ENCODE results near the gene EHMT1. TPM values are rescaled to one million over a fixed set of nuclear protein-coding genes. Genes with fewer than 3 reads are reported as not detected.
"Not testable (repeated sequence)": the region's sequence is repeated elsewhere in the genome, so short reads cannot be mapped to it uniquely, and the experiment has no call there.

Gene EHMT1
- total RNA-seq, 2 experiments from 2014 or later, result 80.6 to 87.8 TPM

DNA sequence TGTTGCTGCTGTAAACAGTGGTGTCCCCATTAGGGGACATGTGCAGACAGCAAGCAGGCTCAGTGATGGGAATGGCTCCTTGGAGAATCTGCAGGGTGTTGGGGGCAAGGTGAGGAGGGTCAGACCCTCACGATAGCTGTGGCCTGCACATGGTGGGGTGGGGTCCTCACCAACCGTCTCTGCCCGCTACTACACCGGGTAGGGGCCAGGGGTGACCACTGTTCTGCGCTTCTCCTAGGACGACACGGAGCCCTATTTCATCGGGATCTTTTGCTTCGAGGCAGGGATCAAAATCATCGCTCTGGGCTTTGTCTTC lies 263.7 kb downstream of the EHMT1 start:
- peaks cover 6 to 14% of the 10 kb centered on the region in 2 experiments for H3K27me3 ChIP-seq (ENCODE audit: control insufficient read depth in 1 of 2, insufficient read depth in 2 of 2, low read length in 2 of 2)
- ChIA-PET CTCF (no interaction called here), POLR2A (no interaction called here)
- Mint-ChIP-seq H3K36me3 (ENCODE audit: low read depth) (no peaks in the 10 kb centered on the region), H3K4me3 (no peak overlapping the region), H3K27me3 (peaks cover 23% of the 10 kb centered on the region), H3K9me3 (no peaks in the 10 kb centered on the region), H3K4me1 (ENCODE audit: low read depth) (no peaks in the 10 kb centered on the region), H3K27ac (no peak overlapping the region)
- intact Hi-C loops (cut with DNase I, micrococcal nuclease), result no loop called here
- H3K9me3 ChIP-seq (ENCODE audit: control insufficient read depth in 1 of 2, insufficient read depth in 1 of 2, low read length in 2 of 2), result peaks cover 0 to 12% of the 10 kb centered on the region in 2 experiments
- H3K4me1 ChIP-seq (ENCODE audit: insufficient read depth, low read length), result no peaks in the 10 kb centered on the region
- TF ChIP-seq, protein P1, sequence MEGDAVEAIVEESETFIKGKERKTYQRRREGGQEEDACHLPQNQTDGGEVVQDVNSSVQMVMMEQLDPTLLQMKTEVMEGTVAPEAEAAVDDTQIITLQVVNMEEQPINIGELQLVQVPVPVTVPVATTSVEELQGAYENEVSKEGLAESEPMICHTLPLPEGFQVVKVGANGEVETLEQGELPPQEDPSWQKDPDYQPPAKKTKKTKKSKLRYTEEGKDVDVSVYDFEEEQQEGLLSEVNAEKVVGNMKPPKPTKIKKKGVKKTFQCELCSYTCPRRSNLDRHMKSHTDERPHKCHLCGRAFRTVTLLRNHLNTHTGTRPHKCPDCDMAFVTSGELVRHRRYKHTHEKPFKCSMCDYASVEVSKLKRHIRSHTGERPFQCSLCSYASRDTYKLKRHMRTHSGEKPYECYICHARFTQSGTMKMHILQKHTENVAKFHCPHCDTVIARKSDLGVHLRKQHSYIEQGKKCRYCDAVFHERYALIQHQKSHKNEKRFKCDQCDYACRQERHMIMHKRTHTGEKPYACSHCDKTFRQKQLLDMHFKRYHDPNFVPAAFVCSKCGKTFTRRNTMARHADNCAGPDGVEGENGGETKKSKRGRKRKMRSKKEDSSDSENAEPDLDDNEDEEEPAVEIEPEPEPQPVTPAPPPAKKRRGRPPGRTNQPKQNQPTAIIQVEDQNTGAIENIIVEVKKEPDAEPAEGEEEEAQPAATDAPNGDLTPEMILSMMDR (IDR thresholded peaks at IDR 0.05), result no peak
- no peaks in the 10 kb centered on the region for H3K36me3 ChIP-seq (ENCODE audit: insufficient read depth, low read length)
- DNase-seq, result no peak
- H3K4me3 ChIP-seq (ENCODE audit: low read length), result no peak overlapping the region
- ATAC-seq (ENCODE audit: poor library complexity), result no peak
- H3K27ac ChIP-seq (ENCODE audit: low read depth in 1 of 2, low read length in 2 of 2), result no peak overlapping the region

DNA sequence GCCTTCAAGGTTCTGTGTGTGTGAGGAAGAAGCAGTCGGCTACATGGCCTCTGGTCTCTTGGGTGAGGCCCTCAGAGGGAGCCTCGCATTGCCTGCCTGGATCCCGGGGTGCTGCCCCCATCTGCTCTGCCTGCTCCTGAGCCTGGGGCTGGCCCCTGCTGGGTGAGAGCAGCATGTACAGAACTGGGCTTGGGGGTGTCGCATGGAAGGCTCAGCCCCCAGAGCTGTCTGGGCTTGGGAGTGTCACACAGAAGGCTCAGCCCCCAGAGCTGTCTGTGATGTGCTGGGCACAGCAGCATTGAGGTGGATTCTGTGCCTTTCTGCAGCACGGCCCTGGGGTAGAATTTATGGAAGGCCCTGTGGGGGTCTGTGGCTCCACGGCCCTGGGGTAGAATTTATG lies 265.2 kb downstream of the EHMT1 start:
- H3K27ac ChIP-seq (ENCODE audit: low read depth in 1 of 2, low read length in 2 of 2); H3K9me3 Mint-ChIP-seq; H3K36me3 ChIP-seq (ENCODE audit: insufficient read depth, low read length); DNase-seq; H3K4me1 Mint-ChIP-seq (ENCODE audit: low read depth); intact Hi-C loops (cut with DNase I, micrococcal nuclease); H3K4me1 ChIP-seq (ENCODE audit: insufficient read depth, low read length); H3K36me3 Mint-ChIP-seq (ENCODE audit: low read depth); H3K9me3 ChIP-seq (ENCODE audit: control insufficient read depth in 1 of 2, insufficient read depth in 1 of 2, low read length in 2 of 2); H3K4me3 ChIP-seq (ENCODE audit: low read length); POLR2A ChIA-PET; CTCF ChIA-PET; H3K4me3 Mint-ChIP-seq; H3K27ac Mint-ChIP-seq; ATAC-seq (ENCODE audit: poor library complexity): not testable (repeated sequence)
- peaks cover 21% of the 10 kb centered on the region for H3K27me3 Mint-ChIP-seq
- H3K27me3 ChIP-seq (ENCODE audit: control insufficient read depth in 1 of 2, insufficient read depth in 2 of 2, low read length in 2 of 2), result peaks cover 4 to 11% of the 10 kb centered on the region in 2 experiments

DNA sequence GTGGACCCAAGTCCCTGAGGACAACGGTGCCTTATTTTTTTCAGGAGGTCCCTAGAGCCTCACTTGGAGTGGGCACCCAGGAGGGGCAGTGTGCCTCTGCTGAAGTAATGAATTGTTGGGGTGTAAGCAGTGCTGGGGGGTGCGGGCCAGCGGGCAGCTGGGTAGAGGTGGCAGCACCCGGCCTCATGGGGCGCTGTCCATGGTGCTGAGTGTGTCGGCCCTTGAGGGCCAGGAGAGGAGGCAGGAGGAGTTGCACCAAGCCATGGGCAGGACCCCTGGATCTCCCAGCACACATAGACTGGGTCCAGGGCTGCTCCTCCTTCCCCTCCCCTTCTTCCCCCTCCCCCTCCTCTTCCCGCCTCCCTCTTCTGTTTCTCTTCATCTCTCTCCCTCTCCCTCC lies 265.7 kb downstream of the EHMT1 start:
- H3K4me3 Mint-ChIP-seq; intact Hi-C loops (cut with DNase I, micrococcal nuclease); H3K27me3 ChIP-seq (ENCODE audit: control insufficient read depth in 1 of 2, insufficient read depth in 2 of 2, low read length in 2 of 2); ATAC-seq (ENCODE audit: poor library complexity); CTCF ChIA-PET; H3K9me3 Mint-ChIP-seq; H3K36me3 ChIP-seq (ENCODE audit: insufficient read depth, low read length); H3K9me3 ChIP-seq (ENCODE audit: control insufficient read depth in 1 of 2, insufficient read depth in 1 of 2, low read length in 2 of 2); POLR2A ChIA-PET; H3K36me3 Mint-ChIP-seq (ENCODE audit: low read depth); H3K27ac ChIP-seq (ENCODE audit: low read depth in 1 of 2, low read length in 2 of 2); H3K27ac Mint-ChIP-seq; H3K4me3 ChIP-seq (ENCODE audit: low read length); H3K4me1 ChIP-seq (ENCODE audit: insufficient read depth, low read length); H3K4me1 Mint-ChIP-seq (ENCODE audit: low read depth): not testable (repeated sequence)
- peak in 4 of 14 experiments; percentile 7 to 15 (median 8) for DNase-seq
- peaks cover 16% of the 10 kb centered on the region for H3K27me3 Mint-ChIP-seq

DNA sequence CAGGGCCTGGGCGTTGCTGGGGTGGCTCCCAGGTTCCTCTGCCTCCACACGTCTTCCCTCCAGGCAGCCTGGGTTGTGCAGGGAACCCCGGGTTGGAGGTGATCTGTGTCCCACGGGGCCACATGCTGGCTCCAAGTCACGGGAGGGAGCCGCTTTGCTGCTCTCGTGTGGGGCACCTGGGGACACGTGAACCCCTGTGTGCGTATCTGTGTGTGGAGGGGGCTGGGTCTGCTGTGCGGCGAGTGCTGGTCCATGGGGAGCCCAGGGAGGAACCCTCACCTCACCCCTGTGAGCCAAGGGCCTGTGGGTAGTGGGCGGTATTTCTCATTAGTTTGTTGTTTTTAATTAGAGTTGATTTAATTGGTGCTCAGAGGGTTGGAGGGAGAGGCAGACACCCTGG lies 266.3 kb downstream of the EHMT1 start:
- H3K27ac Mint-ChIP-seq; H3K4me3 Mint-ChIP-seq; CTCF ChIA-PET; H3K4me1 ChIP-seq (ENCODE audit: insufficient read depth, low read length); ATAC-seq (ENCODE audit: poor library complexity); H3K36me3 ChIP-seq (ENCODE audit: insufficient read depth, low read length); H3K9me3 Mint-ChIP-seq; H3K9me3 ChIP-seq (ENCODE audit: control insufficient read depth in 1 of 2, insufficient read depth in 1 of 2, low read length in 2 of 2); H3K27me3 ChIP-seq (ENCODE audit: control insufficient read depth in 1 of 2, insufficient read depth in 2 of 2, low read length in 2 of 2); H3K4me1 Mint-ChIP-seq (ENCODE audit: low read depth); H3K27ac ChIP-seq (ENCODE audit: low read depth in 1 of 2, low read length in 2 of 2); DNase-seq; intact Hi-C loops (cut with DNase I, micrococcal nuclease); H3K36me3 Mint-ChIP-seq (ENCODE audit: low read depth); POLR2A ChIA-PET; H3K4me3 ChIP-seq (ENCODE audit: low read length): not testable (repeated sequence)
- H3K27me3 Mint-ChIP-seq, result peaks cover 12% of the 10 kb centered on the region

Small RNAs within 50 kb of the gene (microRNA-seq; reads per million reads assigned to microRNA genes)
- gene MIR602 (ENCODE audit: borderline microRNAs expressed, borderline replicate concordance), result not detected

Other genes with a start within 250 kb of the EHMT1 start
- gene EXD3, start 195.8 kb upstream of the EHMT1 start, total RNA-seq, result 10 to 100 TPM; 14.9 to 16.9 TPM
- gene NOXA1, start 195.6 kb upstream of the EHMT1 start, total RNA-seq, result 1 to 10 TPM; 6.7 to 7.7 TPM
- not detected for gene ENTPD8, start 177.6 kb upstream of the EHMT1 start, total RNA-seq
- 100 to 1,000 TPM; 104 to 109 TPM for gene NSMF, start 159.7 kb upstream of the EHMT1 start, total RNA-seq
- gene PNPLA7, start 68.6 kb upstream of the EHMT1 start, total RNA-seq, result 1 to 10 TPM; 7.8 to 8.4 TPM
- gene MRPL41, start 67.1 kb upstream of the EHMT1 start, total RNA-seq, result 10 to 100 TPM; 49.3 to 52.5 TPM
- 10 to 100 TPM; 36.4 to 36.8 TPM for gene DPH7, start 40.1 kb upstream of the EHMT1 start, total RNA-seq
- gene ZMYND19, start 28.5 kb upstream of the EHMT1 start, total RNA-seq, result 10 to 100 TPM in 1 of 2 experiments, 1 to 10 TPM in 1; 8.6 to 11.3 TPM
- gene ARRDC1, start 13.3 kb upstream of the EHMT1 start, total RNA-seq, result 10 to 100 TPM; 45.5 to 50.7 TPM

Measured in CD4-positive, alpha-beta T cell (primary cell).